Measurements from ENCODE around the gene RSPH3.
"Not testable (repeated sequence)": the region's sequence is repeated elsewhere in the genome, so short reads cannot be mapped to it uniquely, and the experiment has no call there.

Gene RSPH3

DNA sequence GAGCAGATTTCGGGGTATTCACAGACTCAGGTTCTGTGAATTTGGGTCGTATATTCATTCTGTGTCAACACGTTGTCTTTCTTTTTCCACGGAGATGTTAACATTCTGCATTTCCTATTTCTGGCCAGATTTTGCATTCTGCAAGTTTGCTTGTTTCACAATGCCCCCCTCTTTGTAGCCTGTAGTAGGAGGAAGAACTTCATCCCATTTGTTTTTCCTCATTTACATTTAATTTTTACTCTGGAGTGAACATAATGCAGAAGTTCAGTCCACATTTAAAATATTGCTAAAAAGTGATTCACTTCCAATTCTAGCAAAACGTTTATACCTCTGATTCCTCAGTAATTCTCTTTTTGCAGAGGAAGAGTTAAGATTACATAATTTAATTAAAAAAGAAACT lies 31.8 kb upstream of the RSPH3 start:
- Mint-ChIP-seq H3K27ac (no peak overlapping the region), H3K4me3 (no peak overlapping the region), H3K9me3 (no peaks in the 10 kb centered on the region), H3K4me1 (no peaks in the 10 kb centered on the region), H3K27me3 (ENCODE audit: low read depth, poor library complexity) (peaks cover 3% of the 10 kb centered on the region), H3K36me3 (ENCODE audit: low read depth) (no peaks in the 10 kb centered on the region)
- no peak for DNase-seq
- TF ChIP-seq, protein P1, sequence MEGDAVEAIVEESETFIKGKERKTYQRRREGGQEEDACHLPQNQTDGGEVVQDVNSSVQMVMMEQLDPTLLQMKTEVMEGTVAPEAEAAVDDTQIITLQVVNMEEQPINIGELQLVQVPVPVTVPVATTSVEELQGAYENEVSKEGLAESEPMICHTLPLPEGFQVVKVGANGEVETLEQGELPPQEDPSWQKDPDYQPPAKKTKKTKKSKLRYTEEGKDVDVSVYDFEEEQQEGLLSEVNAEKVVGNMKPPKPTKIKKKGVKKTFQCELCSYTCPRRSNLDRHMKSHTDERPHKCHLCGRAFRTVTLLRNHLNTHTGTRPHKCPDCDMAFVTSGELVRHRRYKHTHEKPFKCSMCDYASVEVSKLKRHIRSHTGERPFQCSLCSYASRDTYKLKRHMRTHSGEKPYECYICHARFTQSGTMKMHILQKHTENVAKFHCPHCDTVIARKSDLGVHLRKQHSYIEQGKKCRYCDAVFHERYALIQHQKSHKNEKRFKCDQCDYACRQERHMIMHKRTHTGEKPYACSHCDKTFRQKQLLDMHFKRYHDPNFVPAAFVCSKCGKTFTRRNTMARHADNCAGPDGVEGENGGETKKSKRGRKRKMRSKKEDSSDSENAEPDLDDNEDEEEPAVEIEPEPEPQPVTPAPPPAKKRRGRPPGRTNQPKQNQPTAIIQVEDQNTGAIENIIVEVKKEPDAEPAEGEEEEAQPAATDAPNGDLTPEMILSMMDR (IDR thresholded peaks at IDR 0.05), result no peak

DNA sequence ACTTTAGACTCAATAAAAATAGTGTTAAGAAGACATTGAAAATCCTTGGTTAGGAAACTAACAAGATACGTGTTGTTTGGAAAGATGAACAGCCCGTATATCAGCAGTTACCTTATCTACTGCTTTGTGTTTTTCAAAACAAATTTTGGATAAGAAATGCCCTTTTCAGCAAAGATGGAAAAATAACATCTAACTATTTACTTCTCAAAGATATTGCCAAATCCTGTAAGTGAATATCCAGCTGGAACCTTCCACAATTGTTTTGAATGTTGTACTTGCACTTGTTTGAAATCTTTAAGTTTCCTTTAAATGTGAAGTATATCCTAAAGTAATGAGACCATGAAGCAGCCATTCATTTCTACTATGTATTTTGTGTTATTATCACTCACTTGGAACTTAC lies 30.2 kb upstream of the RSPH3 start:
- Mint-ChIP-seq H3K36me3 (ENCODE audit: low read depth) (peaks cover 8% of the 10 kb centered on the region), H3K4me1 (no peaks in the 10 kb centered on the region), H3K4me3 (no peak overlapping the region), H3K27me3 (ENCODE audit: low read depth, poor library complexity) (peaks cover 3% of the 10 kb centered on the region), H3K27ac (no peak overlapping the region), H3K9me3 (peaks cover 9% of the 10 kb centered on the region)
- TF ChIP-seq, protein P1 (IDR thresholded peaks at IDR 0.05), result no peak
- DNase-seq, result no peak

DNA sequence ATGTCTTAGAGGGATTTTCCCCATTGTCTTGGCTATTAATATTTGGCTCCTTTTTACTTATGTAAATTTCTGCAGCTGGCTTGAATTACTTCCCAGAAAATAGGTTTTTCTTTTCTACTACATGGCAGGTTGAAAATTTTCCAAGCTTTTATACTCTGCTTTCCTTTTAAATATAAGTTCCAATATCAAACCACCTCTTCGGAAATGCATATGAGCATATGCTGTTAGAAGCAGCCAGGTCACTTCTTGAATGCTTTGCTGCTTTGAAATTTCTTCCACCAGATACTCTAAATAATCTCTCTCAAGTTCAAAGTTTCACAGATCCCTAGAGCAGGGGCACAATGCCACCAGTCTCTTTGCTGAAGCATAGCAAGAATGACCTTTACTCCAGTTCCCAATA lies 25.2 kb upstream of the RSPH3 start:
- H3K4me1 Mint-ChIP-seq; H3K4me3 Mint-ChIP-seq; H3K27me3 Mint-ChIP-seq (ENCODE audit: low read depth, poor library complexity); DNase-seq; H3K27ac Mint-ChIP-seq: not testable (repeated sequence)
- H3K36me3 Mint-ChIP-seq (ENCODE audit: low read depth), result peaks cover 15% of the 10 kb centered on the region
- H3K9me3 Mint-ChIP-seq, result peaks cover 34% of the 10 kb centered on the region

DNA sequence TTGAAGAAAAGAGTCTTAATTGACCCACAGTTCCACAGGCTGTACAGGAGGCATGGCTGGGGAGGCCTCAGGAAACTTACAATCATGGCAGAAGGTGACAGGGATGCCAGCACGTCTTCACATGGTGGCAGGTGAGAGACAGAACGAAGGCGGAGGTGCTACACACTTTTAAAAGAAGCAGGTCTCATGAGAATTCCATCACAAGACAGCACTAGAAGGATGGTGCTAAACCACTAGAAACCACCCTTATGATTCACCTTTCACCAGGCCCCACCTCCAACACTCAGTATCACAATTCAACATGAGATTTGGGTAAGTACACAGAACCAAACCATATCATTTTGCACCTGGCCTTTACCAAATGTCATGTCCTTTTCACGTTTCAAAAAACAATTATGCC lies 23.9 kb upstream of the RSPH3 start:
- Mint-ChIP-seq H3K4me3 (no peak overlapping the region), H3K9me3 (peaks cover 34% of the 10 kb centered on the region), H3K27me3 (ENCODE audit: low read depth, poor library complexity) (peaks cover 3% of the 10 kb centered on the region), H3K27ac (no peak overlapping the region), H3K4me1 (no peaks in the 10 kb centered on the region), H3K36me3 (ENCODE audit: low read depth) (peaks cover 15% of the 10 kb centered on the region)
- TF ChIP-seq, protein P1 (IDR thresholded peaks at IDR 0.05), result no peak
- DNase-seq, result no peak

DNA sequence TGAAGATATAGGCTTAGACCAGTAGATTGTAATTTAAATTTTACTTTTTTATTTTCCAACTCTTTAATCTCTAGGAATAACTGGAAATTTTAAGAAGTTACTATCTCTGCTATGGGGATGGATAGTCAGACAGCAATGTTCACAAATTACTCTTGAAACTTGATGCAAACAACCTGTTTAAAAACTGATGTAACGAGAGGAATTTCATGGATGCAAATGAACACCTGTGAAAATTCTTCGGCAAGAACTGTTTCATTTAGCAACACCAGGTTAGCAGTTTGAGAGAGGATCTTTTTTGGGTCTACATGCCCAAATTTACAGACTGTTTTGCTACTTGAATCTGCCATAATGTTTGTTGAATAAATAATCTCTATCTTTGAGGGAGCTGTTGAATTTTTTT lies 20.0 kb upstream of the RSPH3 start:
- TF ChIP-seq, protein P1 (IDR thresholded peaks at IDR 0.05), result no peak
- Mint-ChIP-seq H3K36me3 (ENCODE audit: low read depth) (peaks cover 7% of the 10 kb centered on the region), H3K4me1 (no peaks in the 10 kb centered on the region), H3K4me3 (no peak overlapping the region), H3K27ac (no peak overlapping the region), H3K27me3 (ENCODE audit: low read depth, poor library complexity) (peaks cover 3% of the 10 kb centered on the region), H3K9me3 (peaks cover 30% of the 10 kb centered on the region)
- no peak for DNase-seq

DNA sequence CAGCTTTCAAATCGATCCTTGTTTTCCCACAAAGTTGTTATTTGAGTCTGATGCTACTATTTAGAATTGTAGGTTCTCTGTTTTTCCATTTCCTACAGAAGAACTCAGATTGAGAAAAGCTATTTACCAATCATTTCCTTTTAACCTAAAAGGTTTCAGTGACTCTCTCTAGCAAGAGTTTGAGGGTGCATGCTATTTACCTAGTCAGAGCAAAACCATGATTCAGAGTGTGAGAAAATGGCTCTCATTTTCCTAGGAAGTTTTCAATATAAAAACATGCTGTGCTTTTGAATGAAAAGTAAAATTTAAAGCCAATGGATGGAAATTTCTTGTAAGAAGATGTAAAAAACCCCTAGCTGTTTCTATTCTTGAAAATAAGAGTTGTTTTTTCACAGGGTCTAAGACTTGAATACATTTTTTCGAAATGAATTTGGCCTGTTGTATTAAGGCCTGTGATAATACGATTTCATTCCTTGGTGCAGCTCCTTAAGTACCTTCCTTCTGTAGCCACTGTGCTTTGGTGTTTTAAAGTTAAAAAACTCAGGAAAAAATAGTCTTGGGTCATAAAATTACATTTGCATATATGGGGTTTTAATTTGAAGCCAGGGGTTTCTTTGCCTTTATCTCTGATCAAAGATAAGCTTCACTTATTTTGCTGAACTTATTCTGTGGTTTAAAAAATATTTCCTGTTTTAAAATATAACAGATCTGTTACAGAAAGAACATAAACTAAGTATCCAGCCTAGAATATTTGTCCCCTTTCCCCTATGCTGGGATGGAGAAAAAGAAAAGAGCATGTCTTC lies 18.0 kb upstream of the RSPH3 start:
- Mint-ChIP-seq H3K9me3 (peaks cover 11% of the 10 kb centered on the region), H3K27ac (no peak overlapping the region), H3K4me1 (no peaks in the 10 kb centered on the region), H3K36me3 (ENCODE audit: low read depth) (no peaks in the 10 kb centered on the region), H3K27me3 (ENCODE audit: low read depth, poor library complexity) (no peaks in the 10 kb centered on the region), H3K4me3 (no peak overlapping the region)
- no peak for DNase-seq
- TF ChIP-seq, protein P1 (IDR thresholded peaks at IDR 0.05), result no peak

Measured in nephron progenitor cell (in vitro differentiated cells).